Measurements from ENCODE around the gene GHR. TPM values are rescaled to one million over a fixed set of nuclear protein-coding genes. Genes with fewer than 3 reads are reported as not detected.

Gene GHR
- total RNA-seq, 4 donors from 2014 or later: 38.9 to 105 (median 74.8) TPM

GRCh38 chr5:42531611-42532010 is 108.4 kb downstream of the GHR start:
- in situ Hi-C loops (cut with MboI; ENCODE audit: low sequenced_read_pairs in 4 of 4) (no loop called here), intact Hi-C loops (cut with DNase I; ENCODE audit: low total_unique reads) (no loop called here)
- Histone ChIP-seq H3K36me3 (no peaks in the 10 kb centered on the region), H3K27me3 (no peaks in the 10 kb centered on the region), H3K4me3 (no peak overlapping the region), H3K4me1 (peaks cover 14 to 19% of the 10 kb centered on the region in 2 donors), H3K27ac (peak overlapping the region in 3 of 4 donors; percentile 6 to 30 (median 26)), H3K9me3 (peaks cover 0 to 3% (median 0%) of the 10 kb centered on the region in 3 donors)
- DNase-seq (no peak), ATAC-seq (peak in 1 of 2 donors; percentile 26)
- no peak for TF ChIP-seq CTCF (IDR thresholded peaks at IDR 0.05 in 4 of 5, conservative IDR thresholded peaks at IDR 0.05 in 1 of 5)

GRCh38 chr5:42542106-42542505 is 118.9 kb downstream of the GHR start:
- TF ChIP-seq POLR2A (IDR thresholded peaks at IDR 0.05) (no peak), CTCF (IDR thresholded peaks at IDR 0.05 in 4 of 5, conservative IDR thresholded peaks at IDR 0.05 in 1 of 5) (no peak)
- no peak overlapping the region for H3K4me3 ChIP-seq
- H3K27me3 ChIP-seq: no peaks in the 10 kb centered on the region
- H3K36me3 ChIP-seq: no peaks in the 10 kb centered on the region
- no peak overlapping the region for H3K27ac ChIP-seq
- in situ Hi-C loops (cut with MboI; ENCODE audit: low sequenced_read_pairs in 4 of 4) (no loop called here), intact Hi-C loops (cut with DNase I; ENCODE audit: low total_unique reads) (no loop called here)
- ATAC-seq: no peak
- no peaks in the 10 kb centered on the region for H3K9me3 ChIP-seq
- peaks cover 36 to 44% of the 10 kb centered on the region in 2 donors for H3K4me1 ChIP-seq
- no peak for DNase-seq

GRCh38 chr5:42543774-42544173 is 120.5 kb downstream of the GHR start:
- H3K27me3 ChIP-seq: no peaks in the 10 kb centered on the region
- no peak for ATAC-seq
- intact Hi-C loops (cut with DNase I; ENCODE audit: low total_unique reads) (no loop called here), in situ Hi-C loops (cut with MboI; ENCODE audit: low sequenced_read_pairs in 4 of 4) (no loop called here)
- no peaks in the 10 kb centered on the region for H3K9me3 ChIP-seq
- H3K27ac ChIP-seq: peak overlapping the region in 2 of 4 donors; percentile 8 to 25
- H3K4me3 ChIP-seq: no peak overlapping the region
- TF ChIP-seq CTCF (IDR thresholded peaks at IDR 0.05 in 4 of 5, conservative IDR thresholded peaks at IDR 0.05 in 1 of 5): no peak
- TF ChIP-seq POLR2A (IDR thresholded peaks at IDR 0.05): no peak
- peaks cover 52 to 56% of the 10 kb centered on the region in 2 donors for H3K4me1 ChIP-seq
- DNase-seq: no peak
- H3K36me3 ChIP-seq: no peaks in the 10 kb centered on the region

- intact Hi-C loops (cut with DNase I; ENCODE audit: low total_unique reads): no loop called here
- DNase-seq (no peak), ATAC-seq (no peak)
- Histone ChIP-seq H3K4me1 (peaks cover 58 to 60% of the 10 kb centered on the region in 2 donors), H3K9me3 (no peaks in the 10 kb centered on the region), H3K36me3 (no peaks in the 10 kb centered on the region), H3K27ac (no peak overlapping the region), H3K27me3 (no peaks in the 10 kb centered on the region), H3K4me3 (no peak overlapping the region)
- no peak for TF ChIP-seq CTCF (IDR thresholded peaks at IDR 0.05 in 4 of 5, conservative IDR thresholded peaks at IDR 0.05 in 1 of 5)
- in situ Hi-C loops (cut with MboI; ENCODE audit: low sequenced_read_pairs in 4 of 4): no loop called here
Measured at GRCh38 chr5:42545038-42545437, 121.8 kb downstream of the GHR start.

- peak; percentile 73 to 89 for ATAC-seq
- Histone ChIP-seq H3K27ac (peak overlapping the region; percentile 29 to 89 (median 72)), H3K27me3 (no peaks in the 10 kb centered on the region), H3K36me3 (no peaks in the 10 kb centered on the region), H3K9me3 (no peaks in the 10 kb centered on the region), H3K4me3 (no peak overlapping the region), H3K4me1 (peaks cover 75 to 77% of the 10 kb centered on the region in 2 donors)
- intact Hi-C loops (cut with DNase I; ENCODE audit: low total_unique reads): no loop called here
- no peak for TF ChIP-seq POLR2A (IDR thresholded peaks at IDR 0.05)
- no peak for TF ChIP-seq CTCF (IDR thresholded peaks at IDR 0.05 in 4 of 5, conservative IDR thresholded peaks at IDR 0.05 in 1 of 5)
- no peak for DNase-seq
- in situ Hi-C loops (cut with MboI; ENCODE audit: low sequenced_read_pairs in 4 of 4): no loop called here
Measured at GRCh38 chr5:42547141-42547540, 123.9 kb downstream of the GHR start.
